Urinary bladder (tissue), 4 donors: ENCODE data around the gene VEZT. TPM values are rescaled to one million over a fixed set of nuclear protein-coding genes. Genes with fewer than 3 reads are reported as not detected.
"Not testable (repeated sequence)": the region's sequence is repeated elsewhere in the genome, so short reads cannot be mapped to it uniquely, and the experiment has no call there.

Source experiments
- DNase-seq: peaks from one replicate; pipeline ENCODE4 v3.0.0-alpha.2; 2015; ENCODE audit errors: extremely low spot score
- H3K27ac ChIP-seq: one replicate; pipeline ENCODE4 v1.5.1; 2013; ENCODE audit warnings: low read depth, mild to moderate bottlenecking, moderate library complexity
- H3K36me3 ChIP-seq: one replicate; pipeline ENCODE4 v1.6.1; 2013; ENCODE audit warnings: mild to moderate bottlenecking, moderate library complexity; ENCODE audit not compliant: insufficient read depth
- H3K4me1 ChIP-seq: one replicate; pipeline ENCODE4 v1.6.1; 2013; ENCODE audit warnings: mild to moderate bottlenecking, moderate library complexity; ENCODE audit not compliant: insufficient read depth
- H3K4me3 ChIP-seq: one replicate; pipeline ENCODE4 v1.5.1; 2013; ENCODE audit warnings: low read depth, low read length
- WGBS: extraction: QIAGEN DNeasy Blood & Tissue Kit; methylation state at CpG from one replicate; pipeline ENCODE4 v1.1.7; 2013; 5-methylcytosine and 5-hydroxymethylcytosine counted together
- polyA plus RNA-seq: library from polyadenylated mRNA; stranded (reverse); fragments of 200-250 nt; gene quantifications from one replicate; pipeline ENCODE4 v1.2.3, GENCODE V29; 2013
- total RNA-seq: library from RNA; depleted of rRNA; stranded (reverse); fragments of >200 nt; gene quantifications from one replicate; pipeline ENCODE4 v1.2.3, GENCODE V29; 2014
- donor health status: healthy with polysubstance abuse.
- donor health status: healthy.

The VEZT gene
- total and polyA plus RNA-seq, 2 donors: 39.0 to 153 TPM

GRCh38 chr12:95239835-95240234 is 22.2 kb downstream of the VEZT start:
- H3K4me3 ChIP-seq, H3K27ac ChIP-seq, H3K36me3 ChIP-seq, H3K4me1 ChIP-seq, DNase-seq: not testable (repeated sequence)
- WGBS: 87% methylated on average over 2 of the region's 2 CpGs

GRCh38 chr12:95240556-95240955 is 22.9 kb downstream of the VEZT start:
- no peak for DNase-seq
- WGBS: 76% methylated on average over 2 of the region's 2 CpGs
- no peaks in the 10 kb centered on the region for H3K4me1 ChIP-seq
- no peak overlapping the region for H3K27ac ChIP-seq
- H3K36me3 ChIP-seq: no peaks in the 10 kb centered on the region
- no peak overlapping the region for H3K4me3 ChIP-seq

- 89% methylated on average over 6 of the region's 6 CpGs for WGBS
- not testable (repeated sequence) for DNase-seq, H3K36me3 ChIP-seq, H3K4me1 ChIP-seq, H3K4me3 ChIP-seq, H3K27ac ChIP-seq
Measured at GRCh38 chr12:95241138-95241537, 23.5 kb downstream of the VEZT start.

GRCh38 chr12:95241761-95242506 is 24.3 kb downstream of the VEZT start:
- no peaks in the 10 kb centered on the region for H3K36me3 ChIP-seq
- no peak overlapping the region for H3K4me3 ChIP-seq
- no peak overlapping the region for H3K27ac ChIP-seq
- WGBS: 92% methylated on average over 4 of the region's 4 CpGs
- DNase-seq: no peak
- no peaks in the 10 kb centered on the region for H3K4me1 ChIP-seq

- 95% methylated on average over 4 of the region's 4 CpGs for WGBS
- Histone ChIP-seq H3K27ac (no peak overlapping the region), H3K4me3 (no peak overlapping the region), H3K36me3 (no peaks in the 10 kb centered on the region), H3K4me1 (no peaks in the 10 kb centered on the region)
- no peak for DNase-seq
Measured at GRCh38 chr12:95243497-95244183, 26.0 kb downstream of the VEZT start.

GRCh38 chr12:95244350-95244749 is 26.7 kb downstream of the VEZT start:
- H3K4me3 ChIP-seq: no peak overlapping the region
- H3K27ac ChIP-seq: no peak overlapping the region
- no peak for DNase-seq
- H3K4me1 ChIP-seq: no peaks in the 10 kb centered on the region
- H3K36me3 ChIP-seq: no peaks in the 10 kb centered on the region
- WGBS: 92% methylated on average over 3 of the region's 3 CpGs

- Histone ChIP-seq H3K4me3 (no peak overlapping the region), H3K36me3 (no peaks in the 10 kb centered on the region), H3K4me1 (no peaks in the 10 kb centered on the region), H3K27ac (no peak overlapping the region)
- WGBS: 72% methylated on average over 1 of the region's 1 CpG
- no peak for DNase-seq
Measured at GRCh38 chr12:95248095-95248494, 30.5 kb downstream of the VEZT start.

- Histone ChIP-seq H3K27ac (no peak overlapping the region), H3K4me1 (no peaks in the 10 kb centered on the region), H3K36me3 (peaks cover 2% of the 10 kb centered on the region), H3K4me3 (no peak overlapping the region)
- no peak for DNase-seq
- 65% methylated on average over 8 of the region's 8 CpGs for WGBS
Measured at GRCh38 chr12:95248604-95249360, 31.2 kb downstream of the VEZT start.

GRCh38 chr12:95253386-95253785 is 35.8 kb downstream of the VEZT start:
- Histone ChIP-seq H3K4me1 (no peaks in the 10 kb centered on the region), H3K36me3 (peaks cover 5% of the 10 kb centered on the region), H3K27ac (no peak overlapping the region), H3K4me3 (no peak overlapping the region)
- DNase-seq: no peak

- DNase-seq: no peak
- Histone ChIP-seq H3K4me1 (no peaks in the 10 kb centered on the region), H3K27ac (no peak overlapping the region), H3K36me3 (peaks cover 5% of the 10 kb centered on the region), H3K4me3 (no peak overlapping the region)
- WGBS: 70% methylated on average over 3 of the region's 3 CpGs
Measured at GRCh38 chr12:95257541-95257940, 39.9 kb downstream of the VEZT start.

- Histone ChIP-seq H3K4me3 (no peak overlapping the region), H3K4me1 (no peaks in the 10 kb centered on the region), H3K27ac (no peak overlapping the region), H3K36me3 (peaks cover 7% of the 10 kb centered on the region)
- DNase-seq: no peak
- 97% methylated on average over 2 of the region's 2 CpGs for WGBS
Measured at GRCh38 chr12:95258151-95258550, 40.5 kb downstream of the VEZT start.

- Histone ChIP-seq H3K4me1 (no peaks in the 10 kb centered on the region), H3K36me3 (peaks cover 6% of the 10 kb centered on the region), H3K4me3 (no peak overlapping the region), H3K27ac (no peak overlapping the region)
- 88% methylated on average over 2 of the region's 2 CpGs for WGBS
- DNase-seq: no peak
Measured at GRCh38 chr12:95258803-95259202, 41.2 kb downstream of the VEZT start.

- WGBS: 86% methylated on average over 1 of the region's 1 CpG
- Histone ChIP-seq H3K27ac (no peak overlapping the region), H3K4me1 (no peaks in the 10 kb centered on the region), H3K36me3 (peaks cover 6% of the 10 kb centered on the region), H3K4me3 (no peak overlapping the region)
- DNase-seq: no peak
Measured at GRCh38 chr12:95259368-95259767, 41.8 kb downstream of the VEZT start.

GRCh38 chr12:95261109-95261508 is 43.5 kb downstream of the VEZT start:
- peaks cover 5% of the 10 kb centered on the region for H3K36me3 ChIP-seq
- no peaks in the 10 kb centered on the region for H3K4me1 ChIP-seq
- no peak overlapping the region for H3K4me3 ChIP-seq
- WGBS: 97% methylated on average over 4 of the region's 4 CpGs
- no peak overlapping the region for H3K27ac ChIP-seq
- DNase-seq: no peak
